IPS-15b (cell line): ENCODE measurements around the gene MTA1.

Experiments used
- H3K27me3 ChIP-seq: one replicate; pipeline ENCODE4 v1.6.1; 2013; ENCODE audit warnings: low read length; ENCODE audit not compliant: control insufficient read depth, insufficient read depth
- H3K36me3 ChIP-seq: one replicate; pipeline ENCODE4 v1.6.1; 2013; ENCODE audit warnings: low read length; ENCODE audit not compliant: control insufficient read depth, insufficient read depth
- H3K4me1 ChIP-seq: one replicate; pipeline ENCODE4 v1.6.1; 2013; ENCODE audit warnings: mild to moderate bottlenecking, low read length; ENCODE audit not compliant: control insufficient read depth, insufficient read depth
- H3K4me3 ChIP-seq: one replicate; pipeline ENCODE4 v1.5.1; 2013; ENCODE audit warnings: low read depth, low read length
- H3K9ac ChIP-seq: one replicate; pipeline ENCODE4 v1.6.1; 2013; ENCODE audit warnings: low read depth, mild to moderate bottlenecking, low read length
- H3K9me3 ChIP-seq: one replicate; pipeline ENCODE4 v1.6.1; 2013; ENCODE audit warnings: mild to moderate bottlenecking, low read length; ENCODE audit not compliant: control insufficient read depth, insufficient read depth

Gene MTA1

DNA sequence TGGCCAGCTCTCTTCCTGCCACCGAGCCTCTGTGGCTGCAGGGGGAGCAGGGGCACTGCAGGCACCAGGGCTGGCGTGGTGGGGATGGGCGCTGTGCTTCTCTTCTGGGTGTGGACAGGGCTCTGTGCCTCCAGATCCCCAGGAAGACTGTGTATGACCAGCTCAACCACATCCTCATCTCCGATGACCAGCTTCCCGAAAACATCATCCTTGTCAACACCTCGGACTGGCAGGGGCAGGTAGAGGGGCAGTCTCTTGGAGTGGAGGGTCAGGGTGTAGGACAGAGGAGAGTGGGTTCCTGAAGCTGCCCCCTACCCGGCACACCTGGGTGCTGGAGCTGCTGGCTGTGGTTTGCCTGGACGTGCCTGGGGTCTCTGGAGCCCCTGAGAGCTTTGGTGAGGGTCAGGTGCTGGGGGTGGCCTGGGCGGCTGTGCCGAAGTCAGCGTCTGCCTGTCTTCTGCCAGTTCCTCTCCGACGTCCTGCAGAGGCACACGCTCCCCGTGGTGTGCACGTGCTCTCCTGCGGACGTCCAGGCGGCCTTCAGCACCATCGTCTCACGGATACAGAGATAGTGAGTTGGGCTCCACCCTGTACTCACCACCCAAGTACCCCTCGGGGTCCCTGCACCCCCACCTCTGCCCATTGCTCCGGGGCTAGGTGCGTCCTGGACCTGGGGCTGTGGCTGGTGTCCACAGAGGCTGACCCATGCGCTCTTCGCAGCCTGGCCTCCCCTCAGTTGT lies 37.1 kb upstream of the MTA1 start:
- no peak overlapping the region for H3K9ac ChIP-seq
- H3K9me3 ChIP-seq = no peaks in the 10 kb centered on the region
- H3K4me1 ChIP-seq = no peaks in the 10 kb centered on the region
- peaks cover 20% of the 10 kb centered on the region for H3K36me3 ChIP-seq
- no peaks in the 10 kb centered on the region for H3K27me3 ChIP-seq
- H3K4me3 ChIP-seq = no peak overlapping the region

DNA sequence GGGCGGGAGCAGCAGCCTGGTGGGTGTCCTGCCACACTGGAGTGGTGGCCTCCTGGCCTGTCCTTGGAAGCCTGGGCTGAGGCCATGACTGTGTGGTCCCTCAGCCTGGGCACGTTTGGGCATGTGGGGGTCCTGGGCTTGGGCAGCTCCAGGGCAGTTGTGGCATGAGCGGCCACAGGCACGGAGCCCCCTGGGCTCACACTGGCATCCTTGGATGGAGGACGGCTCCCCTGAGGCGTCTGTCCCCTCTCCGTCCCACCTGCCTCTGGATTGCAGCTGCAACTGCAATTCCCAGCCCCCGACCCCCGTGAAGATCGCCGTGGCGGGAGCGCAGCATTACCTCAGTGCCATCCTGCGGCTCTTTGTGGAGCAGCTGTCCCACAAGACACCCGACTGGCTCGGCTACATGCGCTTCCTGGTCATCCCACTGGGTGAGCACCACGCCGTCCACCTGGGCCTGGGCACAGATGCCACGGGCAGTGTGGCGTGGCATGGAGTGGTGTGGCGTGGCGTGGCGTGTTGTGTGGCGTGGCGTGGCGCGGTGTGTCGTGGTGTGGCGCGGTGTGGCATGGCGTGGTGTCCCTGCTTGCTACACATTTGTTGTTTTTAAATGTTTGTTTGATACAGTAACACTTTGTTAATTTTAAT lies 36.4 kb upstream of the MTA1 start:
- peaks cover 22% of the 10 kb centered on the region for H3K36me3 ChIP-seq

DNA sequence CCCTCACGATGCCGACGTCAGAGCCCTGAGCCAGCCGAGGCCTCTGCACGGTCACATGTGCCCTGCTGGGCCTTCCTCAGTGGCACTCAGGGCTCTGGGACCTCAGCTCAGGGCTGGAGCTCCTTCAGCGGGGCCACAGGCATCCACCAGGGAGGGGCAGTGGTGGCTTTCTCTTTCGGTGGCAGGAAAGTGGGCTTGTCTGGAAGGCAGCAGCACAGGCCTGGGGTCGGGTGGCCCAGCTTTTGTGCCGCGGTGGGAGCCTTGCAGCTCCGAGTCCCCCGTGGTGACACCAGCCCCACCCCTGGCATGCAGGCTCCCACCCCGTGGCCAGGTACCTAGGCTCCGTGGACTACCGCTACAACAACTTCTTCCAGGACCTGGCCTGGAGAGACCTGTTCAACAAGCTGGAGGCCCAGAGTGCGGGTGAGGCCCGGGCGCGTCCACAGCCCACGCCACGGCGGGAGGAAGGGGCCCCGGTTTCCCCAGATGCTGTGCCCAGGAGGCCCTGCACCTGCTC lies 35.5 kb upstream of the MTA1 start:
- Histone ChIP-seq H3K36me3 (peaks cover 22% of the 10 kb centered on the region), H3K4me3 (no peak overlapping the region), H3K4me1 (no peaks in the 10 kb centered on the region), H3K9ac (no peak overlapping the region), H3K27me3 (no peaks in the 10 kb centered on the region), H3K9me3 (no peaks in the 10 kb centered on the region)

More for the DNA sequence above, 36.4 kb upstream of the MTA1 start:
- Histone ChIP-seq H3K27me3 (no peaks in the 10 kb centered on the region), H3K4me1 (no peaks in the 10 kb centered on the region), H3K4me3 (no peak overlapping the region), H3K9me3 (no peaks in the 10 kb centered on the region), H3K9ac (no peak overlapping the region)

DNA sequence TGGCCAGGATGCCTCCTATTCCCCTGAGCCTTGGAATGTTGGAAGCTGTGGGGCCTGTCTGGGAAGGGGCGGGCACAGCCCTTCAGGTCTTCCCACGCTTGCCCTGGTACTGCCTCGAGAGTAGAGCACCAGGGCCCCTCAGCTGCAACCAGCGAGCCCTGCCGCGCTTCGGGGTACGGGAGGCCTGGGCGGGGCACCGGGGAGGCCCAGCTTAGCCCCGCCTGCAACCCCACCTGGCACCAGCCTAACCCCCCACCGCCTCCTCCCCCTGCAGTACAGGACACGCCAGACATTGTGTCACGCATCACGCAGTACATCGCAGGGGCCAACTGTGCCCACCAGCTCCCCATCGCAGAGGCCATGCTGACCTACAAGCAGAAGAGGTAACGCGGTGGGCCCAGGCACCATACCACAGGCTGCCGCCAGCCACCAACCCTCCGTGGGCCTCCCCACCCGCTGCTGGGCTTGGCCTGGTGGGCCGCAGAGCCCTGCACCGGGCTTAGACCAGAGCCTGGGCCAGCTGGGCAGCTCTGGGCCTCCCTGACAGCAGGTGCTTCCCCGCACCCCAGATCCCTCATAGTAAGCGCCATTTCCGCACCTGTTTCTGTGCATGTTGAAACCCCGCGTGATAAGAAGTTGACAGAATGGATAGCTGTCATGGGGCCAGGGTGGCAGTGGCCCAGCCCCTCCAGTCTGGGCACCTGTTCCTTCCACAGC lies 34.9 kb upstream of the MTA1 start:
- peaks cover 22% of the 10 kb centered on the region for H3K36me3 ChIP-seq

DNA sequence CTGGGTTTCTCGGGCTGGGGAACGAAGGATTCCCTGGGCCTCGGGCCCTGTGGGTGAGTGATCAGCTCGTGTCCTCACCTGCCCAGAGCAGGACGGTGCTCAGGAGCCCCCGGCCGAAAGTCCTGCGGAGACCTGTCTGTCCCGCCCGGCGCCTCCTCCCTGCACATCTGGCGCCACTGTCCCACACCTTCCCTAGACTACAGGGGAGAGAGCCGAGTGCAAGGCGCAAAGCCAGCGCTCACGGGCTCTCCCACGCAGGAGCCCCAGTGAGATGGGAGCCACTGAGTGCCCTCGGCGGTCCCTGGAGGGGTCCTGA lies 34.3 kb upstream of the MTA1 start:
- Histone ChIP-seq H3K9ac (no peak overlapping the region), H3K4me3 (no peak overlapping the region), H3K27me3 (no peaks in the 10 kb centered on the region), H3K4me1 (no peaks in the 10 kb centered on the region), H3K36me3 (peaks cover 22% of the 10 kb centered on the region), H3K9me3 (no peaks in the 10 kb centered on the region)

More for the DNA sequence above, 34.9 kb upstream of the MTA1 start:
- H3K4me3 ChIP-seq = no peak overlapping the region
- H3K27me3 ChIP-seq = no peaks in the 10 kb centered on the region
- no peak overlapping the region for H3K9ac ChIP-seq
- H3K9me3 ChIP-seq = no peaks in the 10 kb centered on the region
- H3K4me1 ChIP-seq = no peaks in the 10 kb centered on the region

DNA sequence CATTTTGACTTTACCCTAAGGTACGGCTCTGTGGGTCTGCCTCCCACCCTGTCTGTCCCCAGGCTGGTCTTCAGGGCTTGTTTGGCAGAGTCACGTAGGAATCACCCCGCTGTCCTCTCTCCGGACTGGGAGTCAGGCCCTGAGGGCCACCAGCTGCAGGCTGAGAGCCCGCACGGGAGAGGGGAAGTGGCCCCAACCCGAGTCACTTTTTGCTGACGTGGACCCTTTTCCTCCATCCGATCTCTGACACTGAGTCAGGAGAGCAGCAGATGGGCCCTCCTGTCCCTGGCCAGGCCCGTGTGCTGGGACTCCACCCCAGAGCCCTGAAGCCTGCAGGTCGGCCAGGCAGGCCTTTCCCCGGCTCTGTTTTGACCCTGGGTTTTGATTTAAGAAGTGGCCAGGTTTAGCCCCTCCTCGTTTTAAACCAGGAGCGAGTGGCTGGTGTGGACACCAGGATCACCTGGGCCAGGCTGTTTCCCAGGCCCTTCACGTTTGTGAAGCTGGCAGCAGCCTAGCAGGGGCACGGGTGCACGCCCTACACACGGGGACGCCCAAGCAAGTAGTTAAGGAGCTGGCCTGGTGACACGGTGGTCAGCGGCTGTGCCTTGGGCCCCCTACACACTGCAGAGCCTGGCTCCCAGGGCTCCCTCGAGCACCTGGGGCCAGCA lies 33.8 kb upstream of the MTA1 start:
- no peaks in the 10 kb centered on the region for H3K4me1 ChIP-seq
- H3K36me3 ChIP-seq = peaks cover 25% of the 10 kb centered on the region
- no peaks in the 10 kb centered on the region for H3K27me3 ChIP-seq
- no peak overlapping the region for H3K4me3 ChIP-seq
- no peak overlapping the region for H3K9ac ChIP-seq
- no peaks in the 10 kb centered on the region for H3K9me3 ChIP-seq

DNA sequence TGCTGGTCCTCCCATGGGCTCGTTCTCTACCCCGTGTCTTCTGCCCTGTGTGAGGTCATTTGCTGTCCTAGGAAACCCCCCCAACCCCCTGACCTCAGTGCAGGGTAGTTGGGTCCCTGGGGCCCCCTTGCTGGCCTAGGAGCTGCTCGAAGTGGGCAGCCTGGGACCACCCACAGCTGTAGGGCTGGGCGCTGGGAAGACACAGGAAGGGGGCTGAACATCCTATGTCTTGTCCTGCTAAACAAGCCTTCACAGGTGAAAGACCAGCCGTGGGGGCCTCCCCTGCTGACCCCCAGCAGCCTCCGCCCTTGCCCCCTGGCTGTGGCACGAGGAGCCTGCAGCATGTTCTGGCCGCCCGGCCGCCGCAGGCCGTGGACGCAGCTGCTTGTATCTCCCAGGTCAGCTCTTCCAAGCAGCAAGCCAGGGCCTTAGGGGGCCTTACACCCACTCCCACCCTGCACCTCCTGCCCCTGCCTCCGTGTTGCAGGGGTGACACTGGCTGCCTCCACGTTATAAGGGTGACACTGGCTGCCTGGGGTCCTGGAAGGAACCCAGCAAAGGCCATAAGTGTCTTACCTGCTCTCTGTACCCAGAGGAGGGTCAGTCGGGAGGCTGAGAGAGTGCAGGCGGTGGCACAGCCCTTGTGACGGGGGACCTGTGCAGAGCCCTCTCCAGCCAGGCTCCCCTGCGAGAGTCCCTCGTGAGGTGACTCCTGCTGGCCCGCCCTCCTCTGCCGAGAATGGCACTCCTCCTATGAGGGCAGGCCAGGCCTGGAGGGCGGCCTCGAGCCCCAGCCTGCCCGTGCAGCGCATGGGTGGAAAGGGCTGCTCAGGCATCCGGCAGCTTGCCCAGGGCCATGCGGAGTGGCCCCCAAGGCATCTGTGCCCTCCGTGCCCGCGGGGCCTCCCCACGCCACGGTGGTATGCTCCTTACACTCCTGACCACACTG lies 32.8 kb upstream of the MTA1 start:
- Histone ChIP-seq H3K9ac (no peak overlapping the region), H3K4me1 (no peaks in the 10 kb centered on the region), H3K27me3 (no peaks in the 10 kb centered on the region)

DNA sequence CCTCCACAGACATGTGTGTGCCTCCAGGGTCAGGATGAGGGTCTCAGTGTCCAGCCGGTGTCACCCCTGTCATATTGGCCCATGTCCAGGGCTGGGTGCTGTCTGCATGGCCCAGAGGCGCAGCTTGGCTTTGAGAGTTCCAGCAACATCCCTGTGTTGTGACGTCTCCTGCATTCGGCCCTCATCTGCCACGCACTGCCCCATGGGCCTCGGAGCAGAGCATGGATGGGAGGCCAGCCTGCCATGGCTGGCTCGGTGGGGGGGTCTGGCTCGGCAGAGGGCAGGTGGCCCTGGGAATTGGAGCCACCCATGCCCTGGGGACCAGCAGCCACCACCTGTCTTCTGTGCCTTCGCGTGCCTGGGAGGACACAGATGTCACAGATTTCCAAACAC lies 32.1 kb upstream of the MTA1 start:
- Histone ChIP-seq H3K27me3 (no peaks in the 10 kb centered on the region), H3K4me3 (no peak overlapping the region), H3K9ac (no peak overlapping the region), H3K4me1 (no peaks in the 10 kb centered on the region), H3K36me3 (peaks cover 28% of the 10 kb centered on the region), H3K9me3 (no peaks in the 10 kb centered on the region)

More for the DNA sequence above, 32.8 kb upstream of the MTA1 start:
- Histone ChIP-seq H3K4me3 (no peak overlapping the region), H3K9me3 (no peaks in the 10 kb centered on the region), H3K36me3 (peaks cover 27% of the 10 kb centered on the region)

DNA sequence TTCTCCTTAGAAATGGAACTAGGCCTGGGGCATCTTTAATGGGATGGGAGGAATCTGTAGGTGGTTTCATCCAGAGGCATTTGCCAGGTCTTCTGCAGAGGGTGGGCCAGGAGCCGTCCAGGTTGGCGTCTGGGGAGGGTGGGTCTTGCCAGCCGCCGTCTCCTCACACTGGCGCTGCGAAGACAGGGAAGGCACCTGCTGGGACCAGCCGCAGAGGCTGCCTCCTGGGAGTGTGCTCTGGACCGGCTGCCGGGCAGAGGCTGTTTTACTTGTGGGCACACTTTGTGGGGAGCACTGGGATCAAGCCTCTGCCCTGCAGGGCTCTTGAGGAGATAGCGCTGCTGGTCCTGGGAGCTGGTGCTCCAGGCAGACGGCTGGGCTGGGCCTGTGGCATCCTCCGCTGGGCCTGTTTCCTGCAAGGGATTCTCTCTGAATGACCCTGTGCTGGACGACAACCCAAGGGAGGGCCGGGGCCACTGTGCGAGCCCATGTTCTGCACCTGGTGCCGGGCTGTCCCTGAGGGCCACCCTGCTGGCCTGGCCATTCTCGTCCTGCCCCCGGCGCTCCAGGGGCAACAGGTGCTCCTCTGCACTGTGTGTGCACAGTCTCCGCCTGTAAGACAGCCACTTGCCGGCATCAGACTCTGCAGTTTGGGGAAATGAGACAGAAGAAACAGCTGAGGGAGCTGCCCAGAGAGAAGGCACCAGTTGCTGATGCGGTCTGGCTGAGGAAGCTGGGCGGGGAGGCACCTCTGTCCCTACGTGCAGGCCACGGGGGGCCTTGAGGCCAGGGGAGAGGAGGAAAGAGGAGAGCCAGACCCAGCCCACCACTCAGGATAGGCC lies 31.3 kb upstream of the MTA1 start:
- Histone ChIP-seq H3K36me3 (peaks cover 23% of the 10 kb centered on the region), H3K9ac (no peak overlapping the region), H3K4me3 (no peak overlapping the region), H3K9me3 (no peaks in the 10 kb centered on the region), H3K27me3 (no peaks in the 10 kb centered on the region), H3K4me1 (no peaks in the 10 kb centered on the region)

DNA sequence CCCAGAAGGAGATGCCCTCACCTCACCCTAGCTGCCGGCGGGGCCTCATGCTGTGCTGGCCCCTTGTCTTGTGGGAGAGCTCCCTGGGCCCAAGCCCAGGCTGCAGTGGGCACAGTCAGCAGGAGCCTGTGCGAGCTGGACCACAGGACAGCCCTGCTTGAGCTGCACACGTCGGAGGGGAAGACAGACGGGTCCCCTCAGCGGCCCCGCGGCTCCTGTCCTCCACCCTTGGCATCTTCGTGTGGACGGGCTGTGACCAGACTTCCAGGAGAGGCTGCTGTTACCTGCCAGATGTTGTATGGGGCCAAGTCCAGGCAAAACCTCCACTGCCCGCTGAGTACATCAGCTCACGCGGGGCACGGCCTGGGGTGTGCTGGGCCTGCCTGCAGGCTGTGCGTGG lies 30.7 kb upstream of the MTA1 start:
- Histone ChIP-seq H3K9ac (no peak overlapping the region), H3K9me3 (no peaks in the 10 kb centered on the region), H3K36me3 (peaks cover 20% of the 10 kb centered on the region), H3K27me3 (no peaks in the 10 kb centered on the region), H3K4me3 (no peak overlapping the region), H3K4me1 (no peaks in the 10 kb centered on the region)
